GM12892 (cell line): Measurements from ENCODE around the gene SNX15.

Experiments
- POLR2A ChIP-seq: IDR thresholded peaks from 2 replicates; pipeline ENCODE4 v1.6.1; 2011; ENCODE audit warnings: low read depth, low read length, control low read depth
- POLR2AphosphoS5 ChIP-seq: IDR thresholded peaks from 2 replicates; pipeline ENCODE4 v1.6.1; 2011; ENCODE audit warnings: low read depth, low read length, control low read depth
- TAF1 ChIP-seq: IDR thresholded peaks from 2 replicates; pipeline ENCODE4 v1.6.1; 2011; ENCODE audit warnings: low read depth, mild to moderate bottlenecking, control low read depth, low read length, borderline replicate concordance

DNA sequence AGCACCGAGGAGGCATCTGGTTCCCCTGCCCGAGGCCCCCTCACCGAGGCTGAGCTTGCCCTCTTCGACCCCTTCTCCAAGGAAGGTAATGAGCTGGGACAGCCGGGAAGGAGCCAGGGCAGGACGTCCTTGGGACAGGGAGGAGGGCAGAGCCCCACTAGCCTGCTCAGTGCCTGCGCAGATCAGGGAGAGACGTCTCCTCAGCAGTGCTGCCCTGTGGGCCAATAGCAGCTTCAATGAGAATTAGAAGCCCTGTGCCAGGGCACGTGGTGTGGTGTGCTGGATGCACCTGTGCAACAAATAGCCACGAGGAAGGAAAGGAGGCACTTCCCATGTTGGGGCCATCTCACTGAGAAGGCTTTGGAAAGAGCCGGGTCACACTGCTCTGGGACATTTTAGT is 8.3 kb downstream of the SNX15 start:
- no peak for TF ChIP-seq POLR2A
- TF ChIP-seq TAF1: no peak
- no peak for TF ChIP-seq POLR2AphosphoS5
